Stimulated activated CD4-positive, alpha-beta T cell treated with anti-CD3 and anti-CD28 coated beads, Interleukin-1b, Interleukin-23, amount 100 ng/mL, for 4 hours (primary cell): ENCODE measurements around the gene CTIF.

Experiments used
- DNase-seq, 2 donors: peaks; one replicate each; pipeline ENCODE4 v3.0.0-alpha.2; 2020; ENCODE audit warnings: low read depth in 2 of 2

The CTIF gene

DNA sequence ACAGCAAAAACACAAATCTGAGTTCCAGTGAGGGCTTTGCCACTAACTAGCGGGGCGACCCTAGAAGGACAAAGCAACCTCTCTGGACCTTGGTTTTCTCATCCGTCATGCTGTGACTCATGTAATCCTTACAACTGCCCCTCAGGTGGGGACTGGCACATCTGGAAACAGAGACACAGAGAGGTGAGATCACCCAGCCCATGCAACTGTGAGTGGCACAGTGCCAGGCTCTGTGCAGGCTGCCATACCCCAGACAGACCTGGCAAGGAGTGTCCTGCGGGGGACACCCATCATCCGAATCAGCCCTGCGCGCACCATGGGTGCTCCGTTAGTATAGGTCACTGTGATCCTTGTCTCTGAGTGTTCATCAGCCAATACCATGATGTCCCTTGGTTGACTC is 213.6 kb downstream of the CTIF start:
- DNase-seq = no peak

GRCh38 chr18:48752928-48753327 is 214.1 kb downstream of the CTIF start:
- no peak for DNase-seq

- no peak for DNase-seq
Observed at GRCh38 chr18:48753691-48754090, 214.9 kb downstream of the CTIF start.

DNA sequence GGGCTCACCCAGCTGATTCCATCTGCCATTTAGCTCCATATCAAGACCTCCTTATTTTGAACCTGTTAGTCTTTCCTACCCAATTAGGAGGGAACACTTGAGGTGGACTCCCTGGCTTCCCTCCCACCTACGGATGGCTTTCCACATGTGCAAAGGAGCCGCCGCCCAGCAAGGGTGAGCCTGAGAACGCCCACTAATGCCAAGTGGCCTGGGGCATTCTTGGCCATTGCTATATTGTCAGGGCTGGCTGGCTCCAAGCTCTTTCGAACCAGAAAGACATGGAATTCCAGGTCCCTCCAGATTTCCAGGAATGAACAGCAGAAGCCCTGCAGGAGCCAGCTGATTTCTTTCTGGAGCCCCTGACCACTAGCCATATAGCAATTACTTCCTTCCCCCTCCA is 215.7 kb downstream of the CTIF start:
- no peak for DNase-seq

DNA sequence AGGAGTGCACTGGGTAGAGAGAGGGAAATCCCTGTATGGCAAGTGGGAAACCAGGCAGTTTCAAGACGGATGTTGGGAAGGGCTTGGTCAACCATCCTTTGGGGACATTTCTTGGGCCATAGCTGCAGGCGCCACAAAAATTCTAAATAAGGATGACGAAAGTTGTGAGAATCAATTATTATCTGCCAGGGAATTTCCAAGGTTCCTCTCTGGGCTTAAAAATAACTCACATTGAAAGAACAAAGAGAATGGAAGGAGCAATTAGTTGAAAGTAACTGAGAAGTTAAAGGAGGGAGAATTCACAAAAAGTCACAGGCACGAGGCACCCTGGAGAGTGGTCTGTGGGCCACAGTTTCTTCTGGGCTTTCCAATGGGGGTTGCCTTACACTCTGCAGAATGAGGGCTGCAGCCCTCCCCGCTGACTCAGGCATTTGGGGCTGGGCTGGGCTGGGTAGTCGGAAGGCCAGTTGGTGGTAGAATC is 216.2 kb downstream of the CTIF start:
- no peak for DNase-seq

- DNase-seq = no peak
Observed at GRCh38 chr18:48756511-48757226, 217.8 kb downstream of the CTIF start.

DNA sequence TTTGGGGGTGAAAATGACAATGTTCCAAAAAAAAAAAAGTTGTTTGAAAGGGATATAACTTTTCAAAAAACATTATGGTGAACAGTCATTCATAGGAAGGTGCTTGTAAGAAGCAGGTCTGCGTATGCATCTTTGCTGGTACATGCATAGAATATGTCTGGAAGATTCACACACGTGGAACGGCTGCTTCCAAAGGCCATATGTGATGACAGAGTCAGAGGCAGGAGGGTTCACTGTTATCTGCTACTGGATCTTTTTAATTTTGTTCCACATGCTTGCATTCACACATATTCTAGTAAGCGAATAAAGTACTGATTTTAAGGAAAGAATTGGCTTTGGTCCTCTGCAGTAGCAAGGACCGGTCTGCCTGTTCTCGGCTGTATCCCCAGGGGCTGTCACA is 218.5 kb downstream of the CTIF start:
- DNase-seq = no peak

- no peak for DNase-seq
Observed at GRCh38 chr18:48757906-48758305, 219.1 kb downstream of the CTIF start.

DNA sequence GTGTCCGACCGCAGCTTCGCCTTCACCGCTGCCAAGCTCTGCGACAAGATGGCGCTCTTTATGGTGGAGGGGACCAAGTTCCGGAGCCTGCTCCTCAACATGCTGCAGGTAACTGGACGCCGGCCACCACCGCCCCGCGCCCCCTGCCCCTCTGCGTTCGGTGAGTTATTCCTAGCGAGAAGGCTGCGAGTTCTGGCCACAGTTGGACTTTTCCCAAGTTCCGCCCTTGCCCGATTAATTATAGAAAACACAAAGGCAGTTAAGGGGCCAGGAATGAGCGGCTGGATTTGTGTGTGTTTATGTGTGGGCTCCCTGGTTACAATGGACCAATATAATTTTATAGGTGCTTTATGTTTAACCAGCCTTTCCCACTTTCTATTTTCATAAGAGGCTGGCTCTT is 222.8 kb downstream of the CTIF start:
- DNase-seq = no peak

GRCh38 chr18:48762022-48762421 is 223.2 kb downstream of the CTIF start:
- DNase-seq = no peak

DNA sequence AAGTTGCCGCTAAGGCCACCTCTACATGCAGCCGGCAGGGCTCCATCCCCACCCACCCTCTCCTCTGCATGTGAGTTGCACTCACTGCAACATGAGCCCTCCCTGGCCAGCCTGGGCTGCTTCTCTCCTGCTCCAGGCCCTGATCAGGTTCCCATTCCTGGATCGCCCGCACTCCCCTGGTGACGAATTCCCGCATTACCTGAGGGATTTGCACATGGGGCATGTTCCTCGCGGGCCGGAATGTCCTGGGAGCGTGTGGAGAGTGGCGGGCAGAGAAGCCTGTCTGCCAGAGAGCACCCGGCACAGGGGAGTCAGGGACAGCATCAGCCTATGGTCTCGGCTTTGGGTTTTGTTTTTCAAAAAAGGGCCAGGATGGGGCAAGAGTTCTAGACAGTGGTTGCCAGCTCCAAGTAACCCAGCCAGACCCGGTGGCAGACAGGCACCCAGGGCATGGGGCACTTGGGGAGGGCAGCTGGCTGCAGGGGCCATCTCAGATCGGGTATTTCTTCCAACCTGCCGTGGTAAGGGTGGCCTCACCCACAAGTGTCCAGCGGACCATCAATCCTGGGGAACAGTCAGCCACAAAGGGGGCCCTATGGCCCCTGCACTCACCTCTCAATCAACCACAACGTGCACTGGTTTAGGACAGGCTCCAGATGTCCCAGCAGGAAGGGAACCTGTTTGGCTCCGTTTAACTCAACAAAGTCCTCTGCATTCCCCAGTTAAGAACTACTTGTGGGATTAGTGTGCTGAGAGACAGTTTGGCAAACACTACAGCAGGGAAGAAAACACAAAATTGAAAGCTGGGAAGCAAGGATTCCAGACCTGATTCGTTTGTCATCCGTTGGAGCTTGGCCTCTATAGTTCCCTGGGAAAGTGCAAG is 224.2 kb downstream of the CTIF start:
- DNase-seq = no peak

- no peak for DNase-seq
Observed at GRCh38 chr18:48763719-48764100, 224.9 kb downstream of the CTIF start.

DNA sequence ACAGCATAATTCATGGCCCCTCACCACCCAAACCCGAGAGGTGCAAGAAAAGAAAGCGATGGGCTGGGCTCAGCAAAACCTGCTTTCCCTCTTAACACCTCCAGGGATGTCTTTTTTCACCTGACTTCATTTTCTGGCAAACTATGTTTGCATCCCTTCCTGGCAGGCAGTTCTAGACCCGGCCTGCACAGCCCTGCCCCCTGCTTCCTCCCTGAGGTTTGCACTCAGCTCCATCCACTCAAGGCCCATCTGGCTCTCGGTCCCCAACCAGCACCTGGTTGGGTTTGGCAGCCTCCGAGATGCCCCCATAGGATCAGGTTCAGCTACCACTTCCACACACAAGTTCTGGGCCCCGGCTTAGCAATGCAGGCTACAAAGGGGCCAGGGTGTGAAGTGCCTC is 226.2 kb downstream of the CTIF start:
- DNase-seq = no peak

- DNase-seq = no peak
Observed at GRCh38 chr18:48766026-48766425, 227.2 kb downstream of the CTIF start.

GRCh38 chr18:48766487-48766886 is 227.7 kb downstream of the CTIF start:
- DNase-seq = no peak

- no peak for DNase-seq
Observed at GRCh38 chr18:48767090-48767690, 228.4 kb downstream of the CTIF start.

DNA sequence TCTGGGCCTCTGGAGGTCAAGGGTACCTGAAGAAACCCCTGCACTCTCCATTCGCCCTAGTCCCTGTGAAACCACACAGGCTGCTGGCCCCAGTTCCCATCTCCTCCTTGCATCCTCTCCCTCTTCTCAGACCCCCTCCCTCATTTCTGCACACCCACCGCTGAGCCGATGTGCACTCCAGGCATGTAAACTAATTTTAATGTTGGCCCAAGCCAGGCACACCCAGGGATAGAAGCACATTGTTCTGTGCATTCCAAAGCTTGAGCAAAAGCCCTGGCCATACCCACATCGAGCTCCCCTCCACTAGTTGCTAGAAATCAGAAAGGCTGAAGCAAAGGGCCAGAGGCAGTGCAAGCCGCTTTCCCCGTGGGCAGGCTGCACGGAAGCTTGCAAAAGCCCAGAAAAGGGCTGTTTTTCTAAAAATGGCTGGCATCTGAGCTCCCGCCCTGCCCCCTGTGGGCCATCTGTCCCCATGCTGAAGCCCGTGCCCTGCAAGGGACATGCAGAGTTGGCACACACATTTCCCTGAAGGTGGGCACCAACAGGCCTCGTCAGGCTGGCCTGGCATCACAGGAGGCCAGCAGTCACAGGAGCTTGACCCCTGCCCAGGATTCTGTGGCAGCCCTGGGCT is 230.3 kb downstream of the CTIF start:
- DNase-seq = no peak

DNA sequence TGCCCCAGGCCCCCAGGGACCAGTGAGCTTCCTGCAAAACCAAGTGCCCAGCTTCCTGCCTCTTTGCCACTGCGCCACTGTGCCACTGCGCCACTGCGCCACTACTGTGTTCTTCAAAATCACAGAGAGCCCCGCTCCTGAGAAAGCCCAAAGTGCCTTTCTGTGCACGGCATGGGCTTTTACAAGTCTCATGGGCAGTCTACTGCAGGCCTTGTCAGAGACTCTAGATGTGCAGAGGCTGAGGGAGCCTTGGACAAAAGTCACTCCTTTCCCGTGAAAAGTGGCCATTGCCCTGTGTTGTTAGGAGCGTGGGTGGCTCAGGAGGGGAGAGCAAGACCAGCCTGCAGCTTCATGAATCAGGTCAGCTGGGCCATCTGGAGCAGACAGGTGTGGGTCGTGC is 231.4 kb downstream of the CTIF start:
- DNase-seq = no peak

GRCh38 chr18:48771641-48772375 is 233.0 kb downstream of the CTIF start:
- DNase-seq = no peak

- DNase-seq = no peak
Observed at GRCh38 chr18:48772457-48772856, 233.6 kb downstream of the CTIF start.

DNA sequence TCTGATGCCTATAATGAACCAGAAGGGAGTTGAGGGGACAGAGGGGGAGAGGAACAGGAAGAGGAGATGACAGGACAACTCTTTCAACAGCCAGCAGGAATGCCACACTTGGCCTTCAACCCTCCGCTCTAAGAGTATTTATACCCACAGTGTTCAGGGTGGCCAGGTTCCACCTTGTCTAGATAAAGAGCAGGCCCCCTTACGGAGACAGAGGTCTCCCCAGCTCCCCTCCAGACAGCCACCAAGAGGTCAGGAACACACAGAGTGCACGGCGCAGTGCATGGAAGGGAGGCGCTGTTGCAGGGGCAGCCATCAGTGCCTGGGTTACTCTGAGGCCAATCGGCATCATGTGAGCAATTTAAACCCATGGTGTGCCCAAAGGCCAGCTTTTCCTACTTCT is 235.0 kb downstream of the CTIF start:
- DNase-seq = no peak

DNA sequence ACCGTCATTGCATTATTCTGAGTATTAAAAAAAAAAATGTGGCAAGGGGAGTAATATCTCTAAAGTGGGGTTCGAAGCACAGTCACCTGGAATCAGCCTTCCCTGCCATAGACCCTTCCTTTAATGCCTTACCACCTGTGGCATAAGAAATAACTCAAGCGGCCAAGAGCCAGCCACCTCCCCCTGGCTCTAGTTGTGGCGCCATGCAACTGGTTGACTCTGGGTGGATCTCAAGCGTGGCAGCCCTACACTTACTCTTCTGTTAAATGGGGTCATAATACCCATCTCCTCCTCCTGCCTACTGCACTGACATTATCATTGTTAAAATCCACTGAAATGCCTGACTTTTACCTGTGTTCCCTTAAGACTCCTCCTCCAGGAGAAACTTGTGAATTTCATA is 236.1 kb downstream of the CTIF start:
- no peak for DNase-seq
